Common myeloid progenitor, CD34-positive (primary cell): ENCODE measurements around the gene MT1E.
"Not testable (repeated sequence)": the region's sequence is repeated elsewhere in the genome, so short reads cannot be mapped to it uniquely, and the experiment has no call there.

Experiments
- CTCF ChIA-PET: fragments of 350-600 bp; sonication (Branson Sonifier 250); formaldehyde crosslinking; loops from one replicate; lab custom pipeline; 2021; ENCODE audit warnings: antibody characterized with exemption; lab: Charles Lee
- POLR2A ChIA-PET: fragments of 350-600 bp; sonication (Branson Sonifier 250); formaldehyde crosslinking; loops from one replicate; lab custom pipeline; 2021; ENCODE audit warnings: antibody characterized with exemption; lab: Charles Lee
- DNase-seq, 3 donors: peaks; one replicate each; pipeline versions ENCODE4 v3.0.0 to v3.0.0-alpha.2; 2013
- H3K27ac ChIP-seq, 2 experiments: 1 replicate in 1 of 2; 2 replicates in 1 of 2; pipeline ENCODE4 v1.7.0; 2013; ENCODE audit warnings: inconsistent platforms in 2 of 2, low read length in 2 of 2, mild to moderate bottlenecking in 2 of 2, low read depth in 1 of 2, moderate library complexity in 1 of 2; ENCODE audit not compliant: severe bottlenecking in 2 of 2, insufficient read depth in 1 of 2, poor library complexity in 1 of 2
- H3K27me3 ChIP-seq, 5 experiments: replicated peaks in 2 of 5; 1 replicate in 3 of 5; 2 replicates in 2 of 5; pipeline versions ENCODE4 v1.6.1 to v1.7.0; 2013; ENCODE audit warnings: low read length in 4 of 5, mild to moderate bottlenecking in 2 of 5, moderate library complexity in 2 of 5, inconsistent platforms in 1 of 5; ENCODE audit not compliant: insufficient read depth in 5 of 5, control insufficient read depth in 4 of 5
- H3K36me3 ChIP-seq, 4 experiments: 1 replicate in 2 of 4; 2 replicates in 2 of 4; pipeline versions ENCODE4 v1.6.1 to v1.7.0; 2013; ENCODE audit warnings: low read length in 3 of 4, control low read depth in 1 of 4, mild to moderate bottlenecking in 1 of 4; ENCODE audit not compliant: control insufficient read depth in 4 of 4, insufficient read depth in 4 of 4
- H3K4me1 ChIP-seq, 4 experiments: 1 replicate in 3 of 4; 2 replicates in 1 of 4; pipeline versions ENCODE4 v1.6.1 to v1.7.1; 2013; ENCODE audit warnings: low read length in 3 of 4, mild to moderate bottlenecking in 3 of 4, control low read depth in 1 of 4, inconsistent platforms in 1 of 4, moderate library complexity in 1 of 4; ENCODE audit not compliant: control insufficient read depth in 4 of 4, insufficient read depth in 4 of 4; ENCODE audit errors: control extremely low read depth in 1 of 4
- H3K4me3 ChIP-seq, 7 experiments: 1 replicate in 4 of 7; 2 replicates in 3 of 7; pipeline versions ENCODE4 v1.5.1 to v1.7.0; 2013; ENCODE audit warnings: mild to moderate bottlenecking in 7 of 7, low read length in 6 of 7, moderate library complexity in 6 of 7, inconsistent platforms in 2 of 7, low read depth in 2 of 7, control low read depth in 1 of 7; ENCODE audit not compliant: insufficient read depth in 4 of 7, control insufficient read depth in 1 of 7; ENCODE audit errors: extremely low read depth in 1 of 7
- H3K9me3 ChIP-seq, 5 experiments: 1 replicate in 4 of 5; 2 replicates in 1 of 5; pipeline versions ENCODE4 v1.6.1 to v1.7.1; 2013; ENCODE audit warnings: low read length in 4 of 5, mild to moderate bottlenecking in 2 of 5, inconsistent platforms in 1 of 5, low read depth in 1 of 5, moderate library complexity in 1 of 5; ENCODE audit not compliant: control insufficient read depth in 4 of 5, insufficient read depth in 2 of 5; ENCODE audit errors: control extremely low read depth in 1 of 5
- WGBS: methylation state at CpG from one replicate; pipeline ENCODE4 v1.1.5; 2013; ENCODE audit not compliant: insufficient coverage; 5-methylcytosine and 5-hydroxymethylcytosine counted together

The MT1E gene

DNA sequence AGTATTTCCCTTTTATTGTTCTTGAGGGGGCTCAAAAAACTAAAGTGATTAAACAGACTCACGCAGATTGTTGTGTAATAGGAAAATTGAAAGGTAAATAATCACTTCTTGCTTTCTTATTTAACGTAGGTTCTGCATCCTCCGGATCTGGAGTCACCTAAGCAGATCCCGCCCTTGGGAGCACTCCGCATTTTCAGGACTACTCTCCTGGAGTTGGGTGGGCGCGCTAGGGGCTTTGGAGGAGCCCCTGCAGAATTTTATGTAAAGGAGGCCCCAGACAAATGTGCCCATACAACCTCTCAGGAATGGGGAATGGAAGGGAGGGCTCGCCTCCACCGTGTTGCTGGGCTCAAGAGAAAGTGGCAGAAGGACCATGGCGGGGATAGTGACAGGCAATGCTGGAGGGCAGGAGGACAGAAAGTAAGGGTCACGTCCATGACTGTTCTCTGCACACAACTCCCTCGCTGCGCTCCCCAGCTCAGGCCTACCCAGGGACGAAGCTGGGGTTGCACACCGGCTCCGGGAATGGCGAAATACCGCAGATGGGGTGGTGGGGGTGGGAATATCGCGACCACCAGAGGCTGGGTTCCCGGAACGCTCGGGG, 8.9 kb upstream of the MT1E start:
- no peaks in the 10 kb centered on the region for H3K36me3 ChIP-seq
- no peak for DNase-seq
- H3K4me3 ChIP-seq = peak overlapping the region in 6 of 7 experiments; percentile 29 to 64 (median 46)
- WGBS = 52% methylated on average over 18 of the region's 23 CpGs
- peaks cover 2 to 37% (median 28%) of the 10 kb centered on the region in 5 experiments for H3K27me3 ChIP-seq
- POLR2A ChIA-PET = no interaction called here
- no peaks in the 10 kb centered on the region for H3K9me3 ChIP-seq
- H3K4me1 ChIP-seq = peaks cover 0 to 12% (median 9%) of the 10 kb centered on the region in 4 experiments
- CTCF ChIA-PET = no interaction called here
- no peak overlapping the region for H3K27ac ChIP-seq

DNA sequence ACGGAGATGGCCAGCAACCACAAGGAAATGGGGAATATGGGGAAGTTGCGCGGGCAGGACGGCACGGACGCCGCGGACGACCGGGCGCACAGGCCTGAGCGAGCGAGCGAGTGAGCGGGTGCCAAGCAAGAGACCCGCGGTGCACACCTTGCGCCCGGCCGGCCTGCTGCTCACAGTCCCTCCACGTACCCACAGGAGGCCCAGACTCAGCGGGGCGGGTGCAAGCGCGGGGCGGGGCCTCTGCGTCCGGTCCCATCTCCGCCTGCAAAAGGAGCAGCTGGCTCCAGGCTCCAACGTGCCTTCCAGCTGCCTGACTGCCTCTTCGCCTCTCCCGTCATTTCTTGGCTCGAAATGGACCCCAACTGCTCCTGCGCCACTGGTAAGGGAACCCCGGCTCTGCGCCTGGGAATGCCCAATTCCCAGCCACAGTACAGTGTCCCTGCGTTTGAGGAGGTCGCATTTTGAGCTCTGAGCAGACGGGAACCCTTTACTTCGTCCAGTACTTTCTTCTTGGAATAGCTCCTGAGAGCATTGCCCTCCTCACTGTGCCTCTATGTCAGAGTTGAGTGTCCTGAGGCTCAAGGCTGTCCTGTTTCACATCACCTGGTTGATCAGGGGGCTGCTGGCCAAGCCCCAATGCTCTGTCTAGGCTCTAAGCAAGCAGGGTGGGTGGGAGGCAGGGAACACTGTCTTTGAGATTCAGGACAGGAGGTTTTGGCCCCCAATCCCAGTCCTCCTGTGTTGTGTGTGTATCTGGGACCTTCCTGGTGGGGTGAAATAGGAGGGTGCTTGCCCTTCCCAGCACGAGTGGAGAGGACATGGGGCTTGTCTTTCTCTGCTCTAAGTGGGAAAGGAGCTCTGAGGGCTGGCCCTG, 8.1 kb upstream of the MT1E start:
- no peaks in the 10 kb centered on the region for H3K36me3 ChIP-seq
- peak in 2 of 3 donors; percentile 41 to 45 for DNase-seq
- ChIA-PET CTCF (interaction anchor here (0.6 to 1.4 kb wide), 3 partner anchors 17 to 107 kb away, joined by 3 read pairs; no protein-coding TSS in a partner anchor), POLR2A (no interaction called here)
- H3K4me3 ChIP-seq = peak overlapping the region; percentile 10 to 64 (median 37)
- WGBS = 2% methylated on average over 40 of the region's 41 CpGs
- H3K4me1 ChIP-seq = peaks cover 0 to 12% (median 9%) of the 10 kb centered on the region in 4 experiments
- H3K27ac ChIP-seq = no peak overlapping the region
- H3K27me3 ChIP-seq = peaks cover 2 to 37% (median 28%) of the 10 kb centered on the region in 5 experiments
- no peaks in the 10 kb centered on the region for H3K9me3 ChIP-seq

DNA sequence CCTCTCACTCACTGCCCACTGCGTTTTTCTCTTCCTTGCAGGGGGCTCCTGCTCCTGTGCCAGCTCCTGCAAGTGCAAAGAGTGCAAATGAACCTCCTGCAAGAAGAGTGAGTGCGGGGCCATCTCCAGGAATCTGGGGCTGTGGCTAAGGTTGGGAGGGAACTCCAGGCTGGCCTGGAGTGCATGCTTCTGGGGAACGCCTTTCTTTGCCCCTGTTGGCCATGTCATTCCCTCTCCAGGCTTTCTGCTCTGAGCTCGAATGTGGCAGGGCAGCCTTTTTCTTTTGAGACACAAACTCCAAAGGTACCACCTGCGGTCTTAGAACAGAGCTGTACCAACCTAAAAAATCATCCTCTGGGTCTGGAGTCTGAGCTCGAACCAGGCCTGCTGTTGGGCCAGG, 7.4 kb upstream of the MT1E start:
- Histone ChIP-seq H3K9me3 (no peaks in the 10 kb centered on the region), H3K4me3 (no peak overlapping the region), H3K27ac (no peak overlapping the region), H3K27me3 (peaks cover 2 to 38% (median 28%) of the 10 kb centered on the region in 5 experiments), H3K36me3 (no peaks in the 10 kb centered on the region), H3K4me1 (peaks cover 0 to 12% (median 9%) of the 10 kb centered on the region in 4 experiments)
- ChIA-PET CTCF (interaction anchor here (0.9 to 1.4 kb wide), 2 partner anchors 16 to 92 kb away, joined by 3 read pairs; no protein-coding TSS in a partner anchor), POLR2A (no interaction called here)
- no peak for DNase-seq
- WGBS = 73% methylated on average over 6 of the region's 6 CpGs

DNA sequence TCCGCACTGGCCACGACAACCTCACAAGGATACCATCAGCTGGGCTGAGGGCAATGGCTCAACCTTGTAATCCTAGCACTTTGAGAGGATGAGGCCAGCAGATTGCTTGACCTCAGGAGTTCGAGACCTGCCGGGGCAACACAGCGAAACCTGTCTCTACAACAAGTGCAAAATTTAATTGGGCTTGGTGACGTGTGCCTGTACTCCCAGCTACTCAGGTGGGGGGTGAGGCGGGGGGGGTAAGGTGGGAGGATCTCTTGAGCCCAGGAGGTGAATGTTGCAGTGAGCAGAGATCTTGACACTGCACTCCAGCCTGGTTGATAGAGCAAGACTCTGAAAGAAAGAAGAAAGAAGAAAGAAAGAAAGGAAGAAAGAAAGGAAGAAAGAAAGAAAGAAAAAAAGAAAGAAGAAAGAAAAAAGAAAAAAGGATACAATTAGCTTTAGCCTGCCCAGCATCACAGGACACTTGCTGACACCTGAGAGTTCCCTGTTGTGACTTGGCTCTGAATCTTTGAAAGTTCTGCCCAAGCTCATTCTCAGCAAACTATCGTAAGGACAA, 5.2 kb upstream of the MT1E start:
- no peak overlapping the region for H3K27ac ChIP-seq
- no peak overlapping the region for H3K4me3 ChIP-seq
- POLR2A ChIA-PET = no interaction called here
- no peaks in the 10 kb centered on the region for H3K9me3 ChIP-seq
- H3K4me1 ChIP-seq = peaks cover 0 to 18% (median 12%) of the 10 kb centered on the region in 4 experiments
- no peaks in the 10 kb centered on the region for H3K36me3 ChIP-seq
- CTCF ChIA-PET = interaction anchor here (0.8 to 1.6 kb wide), 4 partner anchors 8 to 19 kb away, joined by 3 to 4 read pairs (median 4); no protein-coding TSS in a partner anchor
- peaks cover 2 to 57% (median 34%) of the 10 kb centered on the region in 5 experiments for H3K27me3 ChIP-seq
- DNase-seq = no peak
- WGBS = 100% methylated on average over 4 of the region's 8 CpGs

DNA sequence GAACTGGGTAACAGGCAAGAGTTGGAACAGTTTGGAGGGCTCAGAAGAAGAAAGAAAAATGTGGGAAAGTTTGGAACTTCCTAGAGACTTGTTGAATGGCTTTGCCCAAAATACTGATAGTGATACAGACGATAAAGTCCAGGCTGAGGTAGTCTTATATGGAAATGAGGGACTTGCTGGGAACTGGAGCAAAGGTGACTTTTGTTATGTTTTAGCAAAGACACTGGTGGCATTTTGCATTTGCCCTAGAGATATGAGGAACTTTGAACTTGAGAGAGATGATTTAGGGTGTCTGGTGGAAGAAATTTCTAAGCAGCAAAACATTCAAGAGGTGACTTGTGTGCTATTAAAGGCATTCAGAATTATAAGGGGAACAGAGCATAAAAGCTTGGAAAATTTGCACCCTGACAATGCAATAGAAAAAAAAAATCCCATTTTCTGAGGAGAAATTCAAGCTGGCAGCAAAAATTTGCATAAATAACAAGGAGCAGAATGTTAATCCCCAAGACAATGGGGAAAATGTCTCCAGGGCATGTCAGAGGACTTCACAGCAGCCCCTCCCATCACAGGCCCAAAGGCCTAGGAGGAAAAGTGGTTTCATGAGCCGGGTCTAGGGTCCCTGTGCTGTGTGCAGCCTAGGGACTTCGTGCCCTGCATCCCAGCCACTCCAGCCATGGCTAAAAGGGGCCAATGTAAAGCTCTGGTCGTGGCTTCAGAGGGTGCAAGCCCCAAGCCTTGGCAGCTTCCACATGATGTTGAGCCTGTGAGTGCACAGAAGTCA, 3.7 kb upstream of the MT1E start:
- H3K36me3 ChIP-seq, DNase-seq, POLR2A ChIA-PET, H3K27ac ChIP-seq, H3K9me3 ChIP-seq, H3K4me3 ChIP-seq: not testable (repeated sequence)
- WGBS = 98% methylated on average over 4 of the region's 4 CpGs
- Histone ChIP-seq H3K27me3 (peaks cover 0 to 64% (median 37%) of the 10 kb centered on the region in 5 experiments), H3K4me1 (peaks cover 0 to 24% (median 16%) of the 10 kb centered on the region in 4 experiments)
- CTCF ChIA-PET = interaction anchor here (1.2 to 1.6 kb wide), 2 partner anchors 10 to 14 kb away, joined by 3 to 4 read pairs; no protein-coding TSS in a partner anchor

DNA sequence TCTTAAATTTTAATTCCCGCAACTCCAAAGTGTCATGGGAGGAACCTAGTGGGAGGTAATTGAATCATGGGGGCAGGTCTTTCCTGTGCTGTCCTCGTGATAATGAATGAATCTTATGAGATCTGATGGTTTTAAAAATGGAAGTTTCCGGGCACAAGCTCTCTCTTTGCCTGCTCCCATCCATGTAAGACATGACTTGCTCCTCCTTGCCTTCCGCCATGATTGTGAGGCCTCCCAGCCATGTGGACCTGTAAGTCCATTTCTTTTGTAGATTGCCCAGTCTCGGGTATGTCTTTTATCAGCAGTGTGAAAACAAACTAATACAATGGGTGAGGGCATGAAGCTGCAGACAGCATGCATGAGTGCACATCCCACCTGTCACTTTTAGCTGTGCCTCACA, 2.4 kb upstream of the MT1E start:
- 100% methylated on average over 2 of the region's 5 CpGs for WGBS
- POLR2A ChIA-PET = not testable (repeated sequence)

More for the DNA sequence above, 2.4 kb upstream of the MT1E start:
- DNase-seq, H3K4me3 ChIP-seq, H3K27ac ChIP-seq, H3K9me3 ChIP-seq, H3K36me3 ChIP-seq: not testable (repeated sequence)
- CTCF ChIA-PET = interaction anchor here (1.1 to 2.0 kb wide), 4 partner anchors 10 to 19 kb away, joined by 3 to 7 read pairs (median 5); no protein-coding TSS in a partner anchor
- Histone ChIP-seq H3K4me1 (peaks cover 0 to 15% (median 7%) of the 10 kb centered on the region in 4 experiments), H3K27me3 (peaks cover 0 to 60% (median 29%) of the 10 kb centered on the region in 5 experiments)
